Coronary artery (tissue), 2 donors: ENCODE data around the gene TTLL6.
"Not testable (repeated sequence)": the region's sequence is repeated elsewhere in the genome, so short reads cannot be mapped to it uniquely, and the experiment has no call there.

Experiments
- DNase-seq: peaks from one replicate; pipeline ENCODE4 v3.0.0-alpha.2; 2017; ENCODE audit warnings: low spot score
- H3K27ac ChIP-seq, 2 donors: fragments of 200-600 bp; sonication (generic); one replicate each; pipeline ENCODE4 v1.5.1; 2016 to 2019
- H3K4me3 ChIP-seq: fragments of 200-600 bp; sonication (generic); 2 replicates; pipeline ENCODE4 v1.5.1; 2016; ENCODE audit warnings: mild to moderate bottlenecking, moderate library complexity
- TF ChIP-seq, protein P1 (sequence below): fragments of 200-600 bp; sonication (generic); IDR thresholded peaks from one replicate; pipeline ENCODE4 v1.5.1; 2019; ENCODE audit warnings: antibody characterized with exemption

Gene TTLL6

DNA sequence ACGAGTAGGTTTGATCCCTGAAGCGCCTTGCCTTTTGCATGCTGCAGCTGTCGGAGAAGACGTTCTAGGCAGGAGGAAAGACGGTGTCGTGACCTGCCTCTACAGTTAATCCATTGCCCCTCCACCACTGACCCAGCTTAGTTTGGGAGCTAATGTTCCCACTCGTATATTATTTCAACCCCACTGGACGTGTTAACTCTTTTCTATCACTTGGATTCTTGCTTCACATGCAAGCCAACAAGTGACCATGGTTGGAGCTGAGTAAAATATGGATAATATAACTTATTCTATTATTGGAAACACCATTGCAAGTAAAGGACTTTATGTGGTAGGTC, 14.5 kb upstream of the TTLL6 start:
- no peak for DNase-seq
- H3K27ac ChIP-seq, result peak overlapping the region; percentile 91 to 96
- peak overlapping the region; percentile 84 for H3K4me3 ChIP-seq
- TF ChIP-seq, protein P1, sequence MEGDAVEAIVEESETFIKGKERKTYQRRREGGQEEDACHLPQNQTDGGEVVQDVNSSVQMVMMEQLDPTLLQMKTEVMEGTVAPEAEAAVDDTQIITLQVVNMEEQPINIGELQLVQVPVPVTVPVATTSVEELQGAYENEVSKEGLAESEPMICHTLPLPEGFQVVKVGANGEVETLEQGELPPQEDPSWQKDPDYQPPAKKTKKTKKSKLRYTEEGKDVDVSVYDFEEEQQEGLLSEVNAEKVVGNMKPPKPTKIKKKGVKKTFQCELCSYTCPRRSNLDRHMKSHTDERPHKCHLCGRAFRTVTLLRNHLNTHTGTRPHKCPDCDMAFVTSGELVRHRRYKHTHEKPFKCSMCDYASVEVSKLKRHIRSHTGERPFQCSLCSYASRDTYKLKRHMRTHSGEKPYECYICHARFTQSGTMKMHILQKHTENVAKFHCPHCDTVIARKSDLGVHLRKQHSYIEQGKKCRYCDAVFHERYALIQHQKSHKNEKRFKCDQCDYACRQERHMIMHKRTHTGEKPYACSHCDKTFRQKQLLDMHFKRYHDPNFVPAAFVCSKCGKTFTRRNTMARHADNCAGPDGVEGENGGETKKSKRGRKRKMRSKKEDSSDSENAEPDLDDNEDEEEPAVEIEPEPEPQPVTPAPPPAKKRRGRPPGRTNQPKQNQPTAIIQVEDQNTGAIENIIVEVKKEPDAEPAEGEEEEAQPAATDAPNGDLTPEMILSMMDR, result no peak

DNA sequence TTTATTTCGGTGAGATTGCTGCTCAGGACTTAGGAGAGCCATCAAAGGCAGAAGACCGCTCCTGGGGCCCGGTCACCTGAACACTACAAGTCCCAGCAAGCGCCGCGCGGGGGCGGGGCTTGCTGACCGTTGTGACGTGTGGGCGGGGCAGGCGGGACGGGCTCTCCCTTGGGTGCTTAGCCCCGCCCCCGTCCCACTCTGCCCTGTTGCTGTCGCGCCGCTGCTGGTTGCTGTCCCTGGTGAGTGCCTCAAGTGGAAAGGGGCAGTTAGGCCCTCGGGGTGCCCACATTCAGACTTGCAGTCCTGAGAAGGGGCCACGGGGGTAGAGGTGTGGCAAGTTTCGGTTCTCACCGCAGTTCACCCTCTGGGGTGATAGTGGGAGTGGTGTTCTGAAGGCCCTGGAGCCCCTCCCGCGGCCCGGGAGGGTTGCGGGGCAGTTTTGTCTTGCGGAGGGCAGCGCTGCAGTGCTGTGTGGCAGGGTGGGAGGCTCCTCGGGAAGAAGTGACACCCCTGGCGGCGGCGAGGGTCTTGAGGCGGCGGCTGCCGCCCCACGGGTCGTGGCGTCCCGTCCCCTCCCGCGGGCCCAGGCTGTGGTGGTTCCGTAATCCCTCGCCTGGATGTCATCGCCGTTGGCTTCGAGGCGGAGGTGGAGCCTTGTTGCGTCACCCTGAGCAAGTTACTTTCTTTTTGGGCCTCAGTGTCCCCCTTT, 14.0 kb upstream of the TTLL6 start, which contains the start of gene CALCOCO2:
TSS of gene CALCOCO2 (plus strand) at position 196 of the 709 bp plus-strand sequence. CDS start 10,673 bp downstream, outside the sequence.
- peak within 1 kb of the TSS; percentile 84 for H3K4me3 ChIP-seq
- DNase-seq, result peak; percentile 97
- peak within 1 kb of the TSS; percentile 91 to 96 for H3K27ac ChIP-seq
- TF ChIP-seq, protein P1, result no peak

DNA sequence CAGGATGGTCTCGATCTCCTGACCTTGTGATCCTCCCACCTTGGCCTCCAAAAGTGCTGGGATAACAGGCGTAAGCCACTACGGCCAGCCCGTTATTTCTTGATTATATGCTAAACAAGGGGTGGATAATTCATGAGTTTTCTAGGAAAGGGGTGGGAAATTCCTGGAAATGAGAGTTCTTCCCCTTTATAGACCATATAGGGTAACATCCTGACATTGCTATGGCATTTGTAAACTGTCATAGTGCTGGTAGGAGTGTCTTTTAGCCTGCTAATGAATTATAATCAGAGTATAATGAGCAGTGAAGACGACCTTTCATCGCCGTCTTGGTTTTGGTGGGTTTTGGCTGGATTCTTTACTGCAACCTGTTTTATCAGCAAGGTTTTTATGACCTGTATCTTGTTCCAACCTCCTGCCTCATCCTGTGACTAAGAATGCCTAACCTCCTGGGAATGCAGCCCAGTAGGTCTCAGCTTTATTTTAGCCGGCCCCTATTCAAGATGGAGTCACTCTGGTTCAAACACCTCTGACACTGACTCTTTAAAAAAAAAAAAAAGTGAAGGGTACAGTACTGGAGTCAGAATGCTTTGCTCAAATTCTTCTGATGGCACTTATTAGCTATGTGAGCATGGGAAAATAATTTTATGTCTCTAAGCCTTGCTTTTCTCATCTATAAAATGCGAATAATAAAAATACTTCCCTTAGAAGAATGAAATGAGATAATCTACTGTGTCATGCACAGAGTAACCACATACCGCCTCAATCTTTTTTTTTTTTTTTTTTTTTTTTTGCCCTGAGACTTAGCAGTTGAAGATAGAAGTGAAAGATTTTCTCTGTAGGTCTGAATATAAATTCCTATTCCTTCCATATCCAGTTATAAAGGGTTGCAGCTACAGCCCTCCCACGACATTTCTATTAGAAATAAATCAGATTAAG, 8.7 kb upstream of the TTLL6 start:
- Histone ChIP-seq H3K27ac (no peak overlapping the region), H3K4me3 (no peak overlapping the region)
- TF ChIP-seq, protein P1, result no peak
- no peak for DNase-seq

DNA sequence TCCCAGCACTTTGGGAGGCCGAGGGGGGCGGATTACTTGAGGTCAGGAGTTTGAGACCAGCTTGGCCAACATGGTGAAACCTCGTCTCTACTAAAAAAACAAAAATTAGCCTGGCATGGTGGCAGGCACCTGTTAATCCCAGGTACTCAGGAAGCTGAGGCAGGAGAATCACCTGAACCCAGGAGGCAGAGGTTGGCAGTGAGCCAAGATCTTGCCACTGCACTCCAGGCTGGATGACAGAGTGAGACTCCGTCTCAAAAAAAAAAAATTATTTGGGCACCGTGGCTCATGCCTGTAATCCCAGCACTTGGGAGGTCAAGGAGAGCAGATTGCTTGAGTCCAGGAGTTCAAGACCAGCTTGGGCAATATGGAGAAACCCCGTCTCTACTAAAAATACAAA, 3.9 kb upstream of the TTLL6 start:
- not testable (repeated sequence) for H3K27ac ChIP-seq, DNase-seq, H3K4me3 ChIP-seq

DNA sequence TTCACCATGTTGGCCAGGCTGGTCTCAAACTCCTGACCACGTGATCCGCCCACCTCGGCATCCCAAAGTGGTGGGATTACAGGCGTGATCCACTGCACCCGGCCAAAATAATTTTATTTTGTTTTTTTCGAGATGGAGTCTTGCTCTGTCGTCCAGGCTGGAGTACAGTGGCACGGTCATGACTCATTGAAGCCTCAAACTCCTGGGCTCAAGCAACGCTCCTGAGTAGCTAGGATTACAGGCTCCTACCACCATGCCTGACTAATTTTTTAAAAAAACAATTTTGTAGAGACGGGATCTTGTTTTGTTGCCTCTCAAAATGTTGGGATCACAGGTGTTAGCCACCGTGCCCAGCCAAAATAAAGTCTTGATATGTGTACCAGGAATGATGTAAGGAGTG, 2.4 kb upstream of the TTLL6 start:
- Histone ChIP-seq H3K27ac (no peak overlapping the region), H3K4me3 (no peak overlapping the region)
- TF ChIP-seq, protein P1, result no peak
- no peak for DNase-seq

DNA sequence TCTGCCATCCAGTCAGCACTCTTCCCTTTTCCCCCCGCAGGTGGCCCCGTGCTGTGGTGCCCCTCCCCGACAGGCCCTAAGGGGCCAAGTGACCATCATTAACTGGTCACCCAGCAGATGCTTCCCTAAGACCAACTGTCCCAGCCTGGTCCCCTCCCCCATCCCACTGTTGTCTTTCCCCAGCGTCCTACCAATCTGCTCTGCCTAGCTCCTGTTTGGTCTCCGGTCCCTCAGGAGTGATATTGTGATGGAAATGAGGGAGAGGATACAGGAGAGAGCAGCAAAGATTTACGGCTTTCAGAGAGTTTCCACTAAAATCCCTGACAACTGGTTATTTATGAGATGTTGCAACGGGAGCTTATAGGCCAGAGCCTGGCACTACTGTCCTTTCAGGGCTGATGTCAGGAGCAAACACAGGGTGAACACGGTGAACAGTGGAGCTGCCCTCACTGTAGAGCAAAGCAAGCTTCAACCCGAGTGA, 1.4 kb upstream of the TTLL6 start:
- TF ChIP-seq, protein P1, result no peak
- no peak overlapping the region for H3K27ac ChIP-seq
- no peak overlapping the region for H3K4me3 ChIP-seq
- no peak for DNase-seq

DNA sequence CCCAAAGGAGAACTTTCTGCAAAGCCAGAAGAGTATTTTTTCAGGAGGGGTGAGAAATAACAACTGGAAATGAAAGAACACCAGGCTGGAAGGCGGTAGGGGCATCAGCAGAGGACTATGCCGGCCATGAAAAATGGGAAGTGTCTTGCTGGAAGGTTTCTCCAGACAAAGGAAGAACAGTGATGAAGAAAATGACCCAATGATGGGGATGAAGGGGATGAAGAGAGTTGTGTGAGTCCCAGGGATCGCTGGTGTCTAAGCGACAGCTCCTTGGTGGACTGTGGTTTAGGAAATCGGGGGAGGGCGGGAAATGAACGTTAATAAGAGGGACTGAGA, 623 bp downstream of the TTLL6 start:
- peak overlapping the region in 1 of 2 donors; percentile 57 for H3K27ac ChIP-seq
- no peak for DNase-seq
- peak overlapping the region; percentile 62 for H3K4me3 ChIP-seq
- TF ChIP-seq, protein P1, result no peak
